ENCODE data around the gene PDCD6IP. TPM values are rescaled to one million over a fixed set of nuclear protein-coding genes. Genes with fewer than 3 reads are reported as not detected.

Gene PDCD6IP
- total and polyA plus RNA-seq, 10 donors, result 30.5 to 265 (median 175) TPM

GRCh38 chr3:33868309-33868708 is 69.9 kb downstream of the PDCD6IP start:
- intact Hi-C loops (cut with DNase I; ENCODE audit: low total_unique reads), result no loop called here
- no peak for DNase-seq
- 64 to 89% (median 83%) methylated on average over 1 of the region's 1 CpG for WGBS, 5 donors
- H3K36me3 ChIP-seq, result peaks cover 0 to 77% (median 42%) of the 10 kb centered on the region in 6 donors
- no peak overlapping the region for H3K27ac ChIP-seq
- TF ChIP-seq POLR2AphosphoS5 (IDR thresholded peaks at IDR 0.05), result no peak
- TF ChIP-seq, protein P1, sequence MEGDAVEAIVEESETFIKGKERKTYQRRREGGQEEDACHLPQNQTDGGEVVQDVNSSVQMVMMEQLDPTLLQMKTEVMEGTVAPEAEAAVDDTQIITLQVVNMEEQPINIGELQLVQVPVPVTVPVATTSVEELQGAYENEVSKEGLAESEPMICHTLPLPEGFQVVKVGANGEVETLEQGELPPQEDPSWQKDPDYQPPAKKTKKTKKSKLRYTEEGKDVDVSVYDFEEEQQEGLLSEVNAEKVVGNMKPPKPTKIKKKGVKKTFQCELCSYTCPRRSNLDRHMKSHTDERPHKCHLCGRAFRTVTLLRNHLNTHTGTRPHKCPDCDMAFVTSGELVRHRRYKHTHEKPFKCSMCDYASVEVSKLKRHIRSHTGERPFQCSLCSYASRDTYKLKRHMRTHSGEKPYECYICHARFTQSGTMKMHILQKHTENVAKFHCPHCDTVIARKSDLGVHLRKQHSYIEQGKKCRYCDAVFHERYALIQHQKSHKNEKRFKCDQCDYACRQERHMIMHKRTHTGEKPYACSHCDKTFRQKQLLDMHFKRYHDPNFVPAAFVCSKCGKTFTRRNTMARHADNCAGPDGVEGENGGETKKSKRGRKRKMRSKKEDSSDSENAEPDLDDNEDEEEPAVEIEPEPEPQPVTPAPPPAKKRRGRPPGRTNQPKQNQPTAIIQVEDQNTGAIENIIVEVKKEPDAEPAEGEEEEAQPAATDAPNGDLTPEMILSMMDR (IDR thresholded peaks at IDR 0.05 in 8 of 11, conservative IDR thresholded peaks at IDR 0.05 in 3 of 11), result no peak
- TF ChIP-seq POLR2A (IDR thresholded peaks at IDR 0.05), result no peak
- no peak overlapping the region for H3K4me3 ChIP-seq
- no peaks in the 10 kb centered on the region for H3K27me3 ChIP-seq (replicated peaks in 1 of 7)
- H3K9me3 ChIP-seq, result no peaks in the 10 kb centered on the region
- H3K4me1 ChIP-seq, result no peaks in the 10 kb centered on the region

DNA sequence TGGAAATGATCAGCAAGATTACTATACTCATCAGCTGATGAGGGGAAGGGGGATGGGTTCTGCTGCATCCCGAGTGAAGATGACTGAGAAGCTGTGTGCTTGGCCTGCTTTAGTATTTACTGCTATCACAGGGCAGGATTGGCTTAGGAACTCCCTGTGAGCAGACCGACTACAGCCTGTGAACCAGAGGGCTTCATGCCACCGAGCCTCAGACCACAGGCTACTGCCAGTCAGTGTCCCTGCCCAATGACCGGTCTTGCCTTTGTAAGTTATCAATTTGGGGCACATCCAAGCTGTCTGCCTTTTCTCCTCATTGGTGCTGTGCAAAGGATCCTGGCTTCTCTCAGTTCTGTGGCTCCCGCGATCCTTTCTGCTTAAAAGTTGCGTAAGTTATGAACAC is 71.5 kb downstream of the PDCD6IP start:
- Histone ChIP-seq H3K9me3 (no peaks in the 10 kb centered on the region), H3K27ac (no peak overlapping the region), H3K36me3 (peaks cover 0 to 61% (median 25%) of the 10 kb centered on the region in 6 donors), H3K27me3 (replicated peaks in 1 of 7) (no peaks in the 10 kb centered on the region), H3K4me3 (no peak overlapping the region), H3K4me1 (no peaks in the 10 kb centered on the region)
- no peak for DNase-seq
- intact Hi-C loops (cut with DNase I; ENCODE audit: low total_unique reads), result no loop called here
- no peak for TF ChIP-seq POLR2AphosphoS5 (IDR thresholded peaks at IDR 0.05)
- TF ChIP-seq, protein P1 (IDR thresholded peaks at IDR 0.05 in 8 of 11, conservative IDR thresholded peaks at IDR 0.05 in 3 of 11), result no peak
- no peak for TF ChIP-seq POLR2A (IDR thresholded peaks at IDR 0.05)
- WGBS, 5 donors, result 91 to 98% (median 93%) methylated on average over 7 of the region's 7 CpGs

DNA sequence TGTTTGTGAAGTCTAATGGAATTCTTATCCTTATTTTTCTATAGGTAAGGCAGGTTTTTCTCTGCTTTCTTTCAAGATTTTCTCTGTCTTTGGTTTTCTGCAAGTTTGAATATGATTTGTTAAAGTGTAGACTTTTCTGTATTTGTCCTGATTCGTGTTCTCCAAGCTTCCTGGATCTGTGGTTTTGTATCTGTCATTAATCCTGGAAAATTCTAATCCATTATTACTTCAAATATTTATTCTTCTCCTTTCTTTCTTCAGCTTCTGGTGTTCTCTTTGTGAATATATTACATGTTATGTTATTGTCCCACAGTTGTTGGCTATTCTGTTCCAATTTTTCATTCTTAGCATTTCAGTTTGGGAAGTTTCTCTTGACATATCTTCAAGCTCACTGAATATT is 76.4 kb downstream of the PDCD6IP start:
- no peak overlapping the region for H3K27ac ChIP-seq
- H3K4me3 ChIP-seq, result no peak overlapping the region
- no peak for DNase-seq
- H3K27me3 ChIP-seq (replicated peaks in 1 of 7), result no peaks in the 10 kb centered on the region
- H3K4me1 ChIP-seq, result no peaks in the 10 kb centered on the region
- no peaks in the 10 kb centered on the region for H3K9me3 ChIP-seq
- no peak for TF ChIP-seq POLR2A (IDR thresholded peaks at IDR 0.05)
- TF ChIP-seq, protein P1 (IDR thresholded peaks at IDR 0.05 in 8 of 11, conservative IDR thresholded peaks at IDR 0.05 in 3 of 11), result no peak
- TF ChIP-seq POLR2AphosphoS5 (IDR thresholded peaks at IDR 0.05), result no peak
- intact Hi-C loops (cut with DNase I; ENCODE audit: low total_unique reads), result no loop called here
- WGBS, 5 donors, result 71 to 90% (median 88%) methylated on average over 1 of the region's 1 CpG
- H3K36me3 ChIP-seq, result peaks cover 0 to 20% (median 3%) of the 10 kb centered on the region in 6 donors

GRCh38 chr3:33875680-33876079 is 77.2 kb downstream of the PDCD6IP start:
- no peak for DNase-seq
- no peak overlapping the region for H3K4me3 ChIP-seq
- H3K4me1 ChIP-seq, result no peaks in the 10 kb centered on the region
- no peaks in the 10 kb centered on the region for H3K9me3 ChIP-seq
- peaks cover 0 to 12% (median 0%) of the 10 kb centered on the region in 6 donors for H3K36me3 ChIP-seq
- no peak overlapping the region for H3K27ac ChIP-seq
- intact Hi-C loops (cut with DNase I; ENCODE audit: low total_unique reads), result no loop called here
- TF ChIP-seq POLR2A (IDR thresholded peaks at IDR 0.05) (no peak), POLR2AphosphoS5 (IDR thresholded peaks at IDR 0.05) (no peak)
- TF ChIP-seq, protein P1 (IDR thresholded peaks at IDR 0.05 in 8 of 11, conservative IDR thresholded peaks at IDR 0.05 in 3 of 11), result no peak
- no peaks in the 10 kb centered on the region for H3K27me3 ChIP-seq (replicated peaks in 1 of 7)
